ENCODE results near the gene PTCD2. TPM values are rescaled to one million over a fixed set of nuclear protein-coding genes. Genes with fewer than 3 reads are reported as not detected.

Gene PTCD2
- polyA plus RNA-seq (ENCODE audit: insufficient read length in 4 of 4): 10 to 100 TPM; 10.6 to 12.4 (median 11.0) TPM

GRCh38 chr5:72319976-72320752 is at the start of gene PTCD2, which contains the start of gene MRPS27:
Gene PTCD2, plus strand, starts transcription at chr5:72320373. Its CDS starts 10 bp downstream, at chr5:72320383.
Gene MRPS27, minus strand, starts transcription at chr5:72320240. Its CDS starts 19 bp downstream, at chr5:72320221.
- DNase-seq (ENCODE audit: low read depth in 4 of 4, low spot score in 2 of 4): peak; percentile 93 to 96 (median 94)

- DNase-seq (ENCODE audit: low read depth in 4 of 4, low spot score in 2 of 4): no peak
These were observed 48.5 kb upstream of the PTCD2 start for GRCh38 chr5:72271702-72272101.

GRCh38 chr5:72272398-72272797 is 47.8 kb upstream of the PTCD2 start:
- DNase-seq (ENCODE audit: low read depth in 4 of 4, low spot score in 2 of 4): no peak

- no peak for DNase-seq (ENCODE audit: low read depth in 4 of 4, low spot score in 2 of 4)
These were observed 46.6 kb upstream of the PTCD2 start for GRCh38 chr5:72273547-72273946.

GRCh38 chr5:72276219-72276752 is 43.9 kb upstream of the PTCD2 start:
- no peak for DNase-seq (ENCODE audit: low read depth in 4 of 4, low spot score in 2 of 4)

- DNase-seq (ENCODE audit: low read depth in 4 of 4, low spot score in 2 of 4): no peak
These were observed 39.5 kb upstream of the PTCD2 start for GRCh38 chr5:72280581-72281069.

- no peak for DNase-seq (ENCODE audit: low read depth in 4 of 4, low spot score in 2 of 4)
These were observed 38.8 kb upstream of the PTCD2 start for GRCh38 chr5:72281430-72281763.

- DNase-seq (ENCODE audit: low read depth in 4 of 4, low spot score in 2 of 4): peak; percentile 18 to 48 (median 30)
These were observed 38.2 kb upstream of the PTCD2 start for GRCh38 chr5:72281764-72282499.

- no peak for DNase-seq (ENCODE audit: low read depth in 4 of 4, low spot score in 2 of 4)
These were observed 37.3 kb upstream of the PTCD2 start for GRCh38 chr5:72282878-72283277.

GRCh38 chr5:72283358-72283757 is 36.8 kb upstream of the PTCD2 start:
- DNase-seq (ENCODE audit: low read depth in 4 of 4, low spot score in 2 of 4): no peak

- no peak for DNase-seq (ENCODE audit: low read depth in 4 of 4, low spot score in 2 of 4)
These were observed 35.4 kb upstream of the PTCD2 start for GRCh38 chr5:72284559-72285423.

- DNase-seq (ENCODE audit: low read depth in 4 of 4, low spot score in 2 of 4): no peak
These were observed 34.8 kb upstream of the PTCD2 start for GRCh38 chr5:72285424-72285821.

- no peak for DNase-seq (ENCODE audit: low read depth in 4 of 4, low spot score in 2 of 4)
These were observed 33.4 kb upstream of the PTCD2 start for GRCh38 chr5:72286798-72287197.

GRCh38 chr5:72288924-72289323 is 31.2 kb upstream of the PTCD2 start:
- no peak for DNase-seq (ENCODE audit: low read depth in 4 of 4, low spot score in 2 of 4)

- DNase-seq (ENCODE audit: low read depth in 4 of 4, low spot score in 2 of 4): no peak
These were observed 29.6 kb upstream of the PTCD2 start for GRCh38 chr5:72290356-72291133.

GRCh38 chr5:72291601-72292000 is 28.6 kb upstream of the PTCD2 start:
- DNase-seq (ENCODE audit: low read depth in 4 of 4, low spot score in 2 of 4): no peak

GRCh38 chr5:72292411-72292810 is 27.8 kb upstream of the PTCD2 start:
- DNase-seq (ENCODE audit: low read depth in 4 of 4, low spot score in 2 of 4): no peak

- DNase-seq (ENCODE audit: low read depth in 4 of 4, low spot score in 2 of 4): no peak
These were observed 26.6 kb upstream of the PTCD2 start for GRCh38 chr5:72293495-72294055.

- DNase-seq (ENCODE audit: low read depth in 4 of 4, low spot score in 2 of 4): no peak
These were observed 25.7 kb upstream of the PTCD2 start for GRCh38 chr5:72294473-72294872.
